ENCODE measurements around the gene RAB3IL1. TPM values are rescaled to one million over a fixed set of nuclear protein-coding genes. Genes with fewer than 3 reads are reported as not detected.

Gene RAB3IL1
- total RNA-seq, 1 experiment from 2014 or later = 18.1 TPM

DNA sequence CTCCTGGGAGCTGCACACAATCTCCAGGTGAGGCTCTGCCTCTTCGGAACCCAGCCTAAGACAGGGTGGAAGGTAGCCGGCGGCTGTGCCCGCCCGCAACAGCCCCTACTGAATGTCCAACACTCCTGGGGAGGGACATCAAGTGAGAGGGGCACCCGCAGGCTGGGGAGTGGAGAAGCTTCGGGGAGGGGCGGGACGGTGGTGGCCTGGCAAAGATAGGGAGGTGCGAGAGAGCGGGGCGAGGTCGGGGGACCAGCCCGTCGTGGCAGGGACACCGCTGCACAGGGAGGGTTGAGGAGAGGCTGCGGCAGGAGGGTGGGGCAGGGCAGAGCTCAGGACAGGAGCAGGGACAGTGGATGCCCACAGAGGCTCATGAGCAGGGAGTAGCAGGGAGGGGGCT is 17.1 kb downstream of the RAB3IL1 start:
- no peaks in the 10 kb centered on the region for H3K9me3 ChIP-seq (ENCODE audit: control insufficient read depth in 1 of 2, insufficient read depth in 1 of 2, low read depth in 1 of 2, low read length in 2 of 2)
- no TSS peak for BruUV-seq (replicated peaks)
- TF ChIP-seq CBX3 (IDR thresholded peaks at IDR 0.05; ENCODE audit: low read depth) (no peak), EGR1 (IDR thresholded peaks at IDR 0.05; ENCODE audit: low read depth) (no peak), EZH2 (IDR thresholded peaks at IDR 0.05) (no peak), SIN3A (IDR thresholded peaks at IDR 0.05; ENCODE audit: low read depth) (no peak), FOSL1 (IDR thresholded peaks at IDR 0.05; ENCODE audit: low read depth) (no peak)
- TF ChIP-seq, protein P1, sequence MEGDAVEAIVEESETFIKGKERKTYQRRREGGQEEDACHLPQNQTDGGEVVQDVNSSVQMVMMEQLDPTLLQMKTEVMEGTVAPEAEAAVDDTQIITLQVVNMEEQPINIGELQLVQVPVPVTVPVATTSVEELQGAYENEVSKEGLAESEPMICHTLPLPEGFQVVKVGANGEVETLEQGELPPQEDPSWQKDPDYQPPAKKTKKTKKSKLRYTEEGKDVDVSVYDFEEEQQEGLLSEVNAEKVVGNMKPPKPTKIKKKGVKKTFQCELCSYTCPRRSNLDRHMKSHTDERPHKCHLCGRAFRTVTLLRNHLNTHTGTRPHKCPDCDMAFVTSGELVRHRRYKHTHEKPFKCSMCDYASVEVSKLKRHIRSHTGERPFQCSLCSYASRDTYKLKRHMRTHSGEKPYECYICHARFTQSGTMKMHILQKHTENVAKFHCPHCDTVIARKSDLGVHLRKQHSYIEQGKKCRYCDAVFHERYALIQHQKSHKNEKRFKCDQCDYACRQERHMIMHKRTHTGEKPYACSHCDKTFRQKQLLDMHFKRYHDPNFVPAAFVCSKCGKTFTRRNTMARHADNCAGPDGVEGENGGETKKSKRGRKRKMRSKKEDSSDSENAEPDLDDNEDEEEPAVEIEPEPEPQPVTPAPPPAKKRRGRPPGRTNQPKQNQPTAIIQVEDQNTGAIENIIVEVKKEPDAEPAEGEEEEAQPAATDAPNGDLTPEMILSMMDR (IDR thresholded peaks at IDR 0.05 in 2 of 3, conservative IDR thresholded peaks at IDR 0.05 in 1 of 3; ENCODE audit: borderline replicate concordance in 1 of 3, insufficient read depth in 1 of 3, low read depth in 2 of 3, low read length in 2 of 3) = no peak
- 0 out of 4 replicates have a peak, but pooled peaks cover 0 to 3% of the 10 kb centered on the region in 2 experiments for H3K4me1 ChIP-seq (ENCODE audit: control insufficient read depth in 1 of 2, insufficient read depth in 2 of 2, low read length in 2 of 2)
- 0 out of 4 replicates have a peak, but pooled peaks cover 0 to 3% of the 10 kb centered on the region in 2 experiments for H3K36me3 ChIP-seq (ENCODE audit: control insufficient read depth in 1 of 2, insufficient read depth in 2 of 2, low read length in 2 of 2)
- intact Hi-C loops (cut with micrococcal nuclease) = no loop called here
- H3K27me3 ChIP-seq (ENCODE audit: insufficient read depth, low read length) = no peaks in the 10 kb centered on the region
- ATAC-seq (no peak), DNase-seq (ENCODE audit: low read depth, low spot score) (no peak)
- H3K9me2 ChIP-seq (ENCODE audit: insufficient read depth) = no peaks in the 10 kb centered on the region
- H4K20me1 ChIP-seq (ENCODE audit: insufficient read depth) = no peaks in the 10 kb centered on the region
- ChIA-PET POLR2A (interaction anchor here (3.7 kb wide), 1 partner anchor 47 kb away, joined by 17 read pairs; no protein-coding TSS in a partner anchor), RAD21 (ENCODE audit: low non-redundant PET in 1 of 2, low total read pairs in 2 of 2, uncharacterized antibody in 2 of 2, unreplicated experiment in 2 of 2) (interaction anchor here in 1 of 2 experiments (1.0 to 1.6 kb wide), 2 partner anchors 47 to 153 kb away, joined by 3 to 8 read pairs; no protein-coding TSS in a partner anchor), CTCF (interaction anchor here (3.4 to 8.6 kb wide), 5 partner anchors 8 to 208 kb away, joined by 15 to 162 read pairs (median 82); partner anchors contain the start of gene BEST1)
- H3K4me3 ChIP-seq (replicated peaks in 1 of 2; ENCODE audit: low read depth in 1 of 2, low read length in 2 of 2) = no peak overlapping the region
- H3K27ac ChIP-seq (ENCODE audit: low read depth, low read length) = no peak overlapping the region
- no peak overlapping the region for H3K9ac ChIP-seq (ENCODE audit: low read length)
- no peak overlapping the region for H3K4me2 ChIP-seq (ENCODE audit: low read length)
- H3K79me2 ChIP-seq (ENCODE audit: insufficient read depth, low read length) = no peaks in the 10 kb centered on the region
- H2AFZ ChIP-seq (ENCODE audit: low read depth, low read length, poor library complexity, severe bottlenecking) = no peak overlapping the region

Data from HCT116 (cell line).